GM12878 (cell line): ENCODE measurements around the gene TBX10. TPM values are rescaled to one million over a fixed set of nuclear protein-coding genes. Genes with fewer than 3 reads are reported as not detected.
"Not testable (repeated sequence)": the region's sequence is repeated elsewhere in the genome, so short reads cannot be mapped to it uniquely, and the experiment has no call there.

Source experiments
- ATAC-seq: fragments of 200-7000 bp; cut with Tn5 transposase; 3 replicates; pipeline ENCODE4 v1.9.1; 2020; ENCODE audit warnings: mild to moderate bottlenecking, moderate library complexity
- BruUV-seq: library from RNA; stranded (reverse); fragments of 400-500 nt; replicated peaks from 2 replicates; lab custom pipeline; 2021; lab: Mats Ljungman, UMichigan
- CTCF ChIA-PET: fragments of 300-600 bp; sonication (Branson Sonifier 250); formaldehyde crosslinking; extraction: SDS; loops from one replicate; lab custom pipeline; 2021; ENCODE audit warnings: inconsistent platforms; lab: Yijun Ruan, JAX
- POLR2A ChIA-PET: fragments of 350-600 bp; formaldehyde crosslinking; extraction: SDS; loops from one replicate; lab custom pipeline; 2021; ENCODE audit warnings: inconsistent platforms; lab: Charles Lee
- RAD21 ChIA-PET: fragments of 300-600 bp; sonication (Branson Sonifier 250); formaldehyde crosslinking; loops from one replicate; lab custom pipeline; 2023; ENCODE audit warnings: antibody characterized with exemption; ENCODE audit not compliant: unreplicated experiment; lab: Charles Lee
- SMC1A ChIA-PET: fragments of 300-600 bp; sonication (Branson Sonifier 250); formaldehyde crosslinking; loops from one replicate; lab custom pipeline; 2023; ENCODE audit not compliant: unreplicated experiment, uncharacterized antibody; lab: Charles Lee
- DNase-seq: peaks from one replicate; pipeline ENCODE4 v3.0.0-alpha.2; 2011; ENCODE audit warnings: low read depth, low spot score
- FAIRE-seq: peaks from 3 replicates; lab custom pipeline; 2011; peaks lifted over from hg19 to GRCh38; lab: Jason Lieb, UNC
- H2AFZ ChIP-seq: 2 replicates; pipeline ENCODE4 v1.6.0; 2011; ENCODE audit warnings: low read depth, low read length, control low read depth; ENCODE audit not compliant: control insufficient read depth
- H3K27ac ChIP-seq: 2 replicates; pipeline ENCODE4 v1.5.1; 2011; ENCODE audit warnings: control low read depth; ENCODE audit not compliant: control insufficient read depth, insufficient read depth
- H3K27me3 ChIP-seq, 2 experiments: replicated peaks in 1 of 2; 2 replicates each; pipeline versions ENCODE4 v1.6.0 to v1.6.1; 2011; ENCODE audit warnings: low read length in 1 of 2; ENCODE audit not compliant: control insufficient read depth in 2 of 2, insufficient read depth in 2 of 2
- H3K36me3 ChIP-seq, 2 experiments: 2 replicates each; pipeline ENCODE4 v1.5.1; 2011; ENCODE audit warnings: low read length in 1 of 2; ENCODE audit not compliant: control insufficient read depth in 2 of 2, insufficient read depth in 2 of 2
- H3K4me1 ChIP-seq: 2 replicates; pipeline ENCODE4 v1.6.1; 2011; ENCODE audit warnings: mild to moderate bottlenecking, low read length, moderate library complexity, mixed read lengths; ENCODE audit not compliant: control insufficient read depth, insufficient read depth
- H3K4me2 ChIP-seq: 2 replicates; pipeline ENCODE4 v1.6.0; 2011; ENCODE audit warnings: control low read depth; ENCODE audit not compliant: control insufficient read depth, insufficient read depth
- H3K4me3 ChIP-seq: fragments of 200-600 bp; sonication (generic); 2 replicates; pipeline ENCODE4 v1.5.1; 2016
- H3K79me2 ChIP-seq: 2 replicates; pipeline ENCODE4 v1.6.0; 2011; ENCODE audit warnings: low read length; ENCODE audit not compliant: control insufficient read depth, insufficient read depth
- H3K9ac ChIP-seq: 2 replicates; pipeline ENCODE4 v1.8.0; 2011; ENCODE audit warnings: low read length, control low read depth, mixed read lengths; ENCODE audit not compliant: control insufficient read depth, insufficient read depth
- H3K9me3 ChIP-seq: replicated peaks from 3 replicates; pipeline ENCODE4 v1.5.1; 2011; ENCODE audit warnings: mild to moderate bottlenecking, low read length; ENCODE audit not compliant: control insufficient read depth, insufficient read depth
- H4K20me1 ChIP-seq: 2 replicates; pipeline ENCODE4 v1.6.0; 2011; ENCODE audit not compliant: control insufficient read depth, insufficient read depth
- BCL3 ChIP-seq: IDR thresholded peaks from 2 replicates; pipeline ENCODE4 v1.6.1; 2011; ENCODE audit warnings: borderline replicate concordance, low read depth, mild to moderate bottlenecking, moderate library complexity, low read length; ENCODE audit not compliant: insufficient read depth, poor library complexity, severe bottlenecking
- PBX3 ChIP-seq: IDR thresholded peaks from 2 replicates; pipeline ENCODE4 v1.6.1; 2011; ENCODE audit warnings: mild to moderate bottlenecking, low read depth, low read length, moderate library complexity; ENCODE audit not compliant: insufficient replicate concordance
- ZNF207 ChIP-seq: fragments of 450-650 bp; IDR thresholded peaks from 2 replicates; pipeline ENCODE4 v1.6.1; 2014; ENCODE audit warnings: antibody characterized with exemption, mild to moderate bottlenecking, borderline replicate concordance
- WGBS: methylation state at CpG from one replicate; pipeline ENCODE4 v1.1.6; 2016; ENCODE audit warnings: low lambda C conversion rate; ENCODE audit not compliant: insufficient replicate concordance, insufficient coverage; ENCODE audit errors: missing lambda C conversion rate; 5-methylcytosine and 5-hydroxymethylcytosine counted together
- in situ Hi-C: fragments of 300-500 bp; cut with MboI; formaldehyde crosslinking; loops from 9 replicates; pipeline ENCODE4 v1.14.3; 2018; ENCODE audit warnings: mixed read lengths
- intact Hi-C: fragments of 100-400 bp; cut with micrococcal nuclease; formaldehyde crosslinking; loops from one replicate; pipeline ENCODE4 v1.14.2; 2022; ENCODE audit not compliant: unreplicated experiment
- polyA plus RNA-seq, 11 experiments: library from polyadenylated mRNA; depleted of rRNA in 4 of 11; unstranded in 6 of 11; stranded (reverse) in 5 of 11; fragments of >200 nt; fragmentation: Nextera tagmentation in 4 of 11; fragmentation: Illumina TruSeq in 1 of 11; extraction: Ambion mirVana in 4 of 11; extraction: Trizol in 1 of 11; gene quantifications; 1 replicate in 1 of 11; 2 replicates in 10 of 11; pipeline versions ENCODE4 v1.2.1 to v1.2.3, GENCODE V29; 2011 to 2016; ENCODE audit warnings: inconsistent platforms in 2 of 11, missing spikeins in 2 of 11, low read depth in 1 of 11
- total RNA-seq, 4 experiments: library from RNA; depleted of rRNA in 3 of 4; stranded (reverse); fragments of >200 nt in 3 of 4; fragmentation: Illumina TruSeq in 1 of 4; extraction: Trizol in 1 of 4; gene quantifications; 2 replicates each; pipeline versions ENCODE4 v1.2.1 to v1.2.3, GENCODE V29; 2013 to 2021

TBX10 gene
- total and polyA plus RNA-seq, 10 of the 15 experiments (the other 5 are each of a cell fraction or from before 2014, with no cell fraction given) = 0.10 to 0.44 (median 0.20) TPM; not detected in 4

- intact Hi-C loops, H3K4me2 ChIP-seq, ATAC-seq: not testable (repeated sequence)
Measured at GRCh38 chr11:67618901-67619659, 20.5 kb downstream of the TBX10 start.

GRCh38 chr11:67617243-67617953, 22.2 kb downstream of the TBX10 start:
- ATAC-seq (no peak), FAIRE-seq (no peak), DNase-seq (no peak)
- no peaks in the 10 kb centered on the region for H3K9me3 ChIP-seq
- H3K4me3 ChIP-seq = no peak overlapping the region
- no peaks in the 10 kb centered on the region for H3K27me3 ChIP-seq
- no peak overlapping the region for H3K9ac ChIP-seq
- in situ Hi-C loops (no loop called here), intact Hi-C loops (no loop called here)
- no peak overlapping the region for H3K27ac ChIP-seq
- no peak overlapping the region for H3K4me2 ChIP-seq
- BruUV-seq = no TSS peak
- ChIA-PET RAD21 (interaction anchor here (1.2 kb wide), 1 partner anchor 29 kb away, joined by 3 read pairs; no protein-coding TSS in a partner anchor), POLR2A (interaction anchor here (1.2 to 1.4 kb wide), 3 partner anchors 12 to 35 kb away, joined by 3 to 6 read pairs (median 4); partner anchors contain the start of gene NUDT8), SMC1A (interaction anchor here (0.6 to 1.9 kb wide), 4 partner anchors 10 to 41 kb away, joined by 3 to 4 read pairs (median 4); no protein-coding TSS in a partner anchor), CTCF (interaction anchor here (1.0 to 6.0 kb wide), 3 partner anchors 11 to 35 kb away, joined by 3 to 71 read pairs (median 4); partner anchors contain the start of genes GSTP1 and NUDT8)
- peaks cover 2 to 7% of the 10 kb centered on the region in 2 experiments; a peak in 3 of 4 replicates for H3K36me3 ChIP-seq
- TF ChIP-seq ZNF207 (no peak), BCL3 (peak; percentile 81), PBX3 (peak; percentile 48)
- H2AFZ ChIP-seq = no peak overlapping the region
- WGBS = 60% methylated on average over 7 of the region's 7 CpGs
- H4K20me1 ChIP-seq = no peaks in the 10 kb centered on the region
- no peaks in the 10 kb centered on the region for H3K79me2 ChIP-seq
- peaks cover 22% of the 10 kb centered on the region for H3K4me1 ChIP-seq

More at GRCh38 chr11:67618901-67619659, 20.5 kb downstream of the TBX10 start:
- H3K9ac ChIP-seq, FAIRE-seq, SMC1A ChIA-PET, H3K9me3 ChIP-seq, H2AFZ ChIP-seq, H3K27me3 ChIP-seq, H3K4me3 ChIP-seq, DNase-seq, POLR2A ChIA-PET, in situ Hi-C loops, BruUV-seq, H3K27ac ChIP-seq, H3K36me3 ChIP-seq, H3K79me2 ChIP-seq, H4K20me1 ChIP-seq: not testable (repeated sequence)
- ChIA-PET RAD21 (interaction anchor here (0.6 to 0.7 kb wide), 2 partner anchors 52 to 647 kb away, joined by 3 to 5 read pairs; no protein-coding TSS in a partner anchor), CTCF (interaction anchor here (0.8 to 2.0 kb wide), 2 partner anchors 10 to 47 kb away, joined by 4 to 9 read pairs; partner anchors contain the start of gene NUDT8)
- WGBS = 92% methylated on average over 36 of the region's 40 CpGs
- peaks cover 12% of the 10 kb centered on the region for H3K4me1 ChIP-seq
